MM.1S (cell line): ENCODE data around the gene PRR33.

ENCODE experiments used
- DNase-seq: peaks from one replicate; pipeline ENCODE4 v3.0.0-alpha.2; 2015
- H2AFZ ChIP-seq: fragments of 300-600 bp; sonication (generic); 2 replicates; pipeline ENCODE4 v1.6.0; 2016; ENCODE audit warnings: antibody characterized with exemption, low read length
- H3F3A ChIP-seq: fragments of 300-600 bp; sonication (generic); 2 replicates; pipeline ENCODE4 v1.6.1; 2016; ENCODE audit warnings: mild to moderate bottlenecking, antibody characterized with exemption, low read length, moderate library complexity, mixed read lengths; ENCODE audit not compliant: insufficient read depth
- H3K27ac ChIP-seq: fragments of 300-600 bp; sonication (generic); 2 replicates; pipeline ENCODE4 v1.5.1; 2016; ENCODE audit warnings: mild to moderate bottlenecking, low read length
- H3K27me3 ChIP-seq: fragments of 300-600 bp; sonication (generic); replicated peaks from 2 replicates; pipeline ENCODE4 v1.6.0; 2016; ENCODE audit warnings: low read length; ENCODE audit not compliant: insufficient read depth
- H3K36me3 ChIP-seq: fragments of 300-600 bp; sonication (generic); replicated peaks from 2 replicates; pipeline ENCODE4 v1.6.1; 2016; ENCODE audit warnings: mild to moderate bottlenecking, low read length, mixed read lengths; ENCODE audit not compliant: insufficient read depth
- H3K4me1 ChIP-seq: fragments of 300-600 bp; sonication (generic); 2 replicates; pipeline ENCODE4 v1.6.1; 2016; ENCODE audit warnings: low read length, mixed read lengths
- H3K4me2 ChIP-seq: fragments of 300-600 bp; sonication (generic); 2 replicates; pipeline ENCODE4 v1.6.0; 2016; ENCODE audit warnings: low read depth, low read length
- H3K4me3 ChIP-seq: fragments of 300-600 bp; sonication (generic); 2 replicates; pipeline ENCODE4 v1.5.1; 2016; ENCODE audit warnings: low read length, mixed read lengths
- H3K79me2 ChIP-seq: fragments of 300-600 bp; sonication (generic); 2 replicates; pipeline ENCODE4 v1.6.1; 2016; ENCODE audit warnings: mixed run types, low read length, mixed read lengths
- H3K9ac ChIP-seq: fragments of 300-600 bp; sonication (generic); 2 replicates; pipeline ENCODE4 v1.6.1; 2016; ENCODE audit warnings: low read length, mixed read lengths
- H3K9me2 ChIP-seq: fragments of 300-600 bp; sonication (generic); replicated peaks from 2 replicates; pipeline ENCODE4 v1.6.1; 2016; ENCODE audit warnings: mild to moderate bottlenecking, low read length, mixed read lengths; ENCODE audit not compliant: insufficient read depth
- H3K9me3 ChIP-seq: fragments of 300-600 bp; sonication (generic); replicated peaks from 2 replicates; pipeline ENCODE4 v1.6.1; 2016; ENCODE audit warnings: mild to moderate bottlenecking, low read length, mixed read lengths; ENCODE audit not compliant: insufficient read depth
- H4K20me1 ChIP-seq: fragments of 300-600 bp; sonication (generic); 2 replicates; pipeline ENCODE4 v1.6.1; 2016; ENCODE audit warnings: mild to moderate bottlenecking, low read length, moderate library complexity, mixed read lengths; ENCODE audit not compliant: insufficient read depth
- CTCF ChIP-seq: fragments of 300-600 bp; sonication (generic); IDR thresholded peaks from 2 replicates; pipeline ENCODE4 v1.5.1; 2016; ENCODE audit warnings: antibody characterized with exemption, low read length, mixed read lengths
- EZH2 ChIP-seq: fragments of 300-600 bp; sonication (generic); optimal IDR thresholded peaks from 2 replicates; pipeline ENCODE3; 2017; ENCODE audit warnings: low read depth, mild to moderate bottlenecking, antibody characterized with exemption, low read length, mixed read lengths
- EZH2phosphoT487 ChIP-seq: fragments of 300-600 bp; sonication (generic); IDR thresholded peaks from 2 replicates; pipeline ENCODE4 v1.6.1; 2018; ENCODE audit warnings: antibody characterized with exemption, low read length

Gene PRR33

GRCh38 chr11:1839204-1839923 lies 52.3 kb downstream of the PRR33 start:
- no peaks in the 10 kb centered on the region for H3K36me3 ChIP-seq
- no peak for DNase-seq
- no peak overlapping the region for H3K4me3 ChIP-seq
- H3K27me3 ChIP-seq, result peaks cover 50% of the 10 kb centered on the region
- no peaks in the 10 kb centered on the region for H3K9me3 ChIP-seq
- no peaks in the 10 kb centered on the region for H3K9me2 ChIP-seq
- no peak overlapping the region for H2AFZ ChIP-seq
- no peaks in the 10 kb centered on the region for H4K20me1 ChIP-seq
- no peak overlapping the region for H3K4me2 ChIP-seq
- no peak overlapping the region for H3K27ac ChIP-seq
- no peak overlapping the region for H3K9ac ChIP-seq
- H3K4me1 ChIP-seq, result no peaks in the 10 kb centered on the region
- H3K79me2 ChIP-seq, result no peaks in the 10 kb centered on the region
- H3F3A ChIP-seq, result no peaks in the 10 kb centered on the region
- TF ChIP-seq EZH2phosphoT487, result no peak
- TF ChIP-seq EZH2, result no peak
- TF ChIP-seq CTCF, result no peak

DNA sequence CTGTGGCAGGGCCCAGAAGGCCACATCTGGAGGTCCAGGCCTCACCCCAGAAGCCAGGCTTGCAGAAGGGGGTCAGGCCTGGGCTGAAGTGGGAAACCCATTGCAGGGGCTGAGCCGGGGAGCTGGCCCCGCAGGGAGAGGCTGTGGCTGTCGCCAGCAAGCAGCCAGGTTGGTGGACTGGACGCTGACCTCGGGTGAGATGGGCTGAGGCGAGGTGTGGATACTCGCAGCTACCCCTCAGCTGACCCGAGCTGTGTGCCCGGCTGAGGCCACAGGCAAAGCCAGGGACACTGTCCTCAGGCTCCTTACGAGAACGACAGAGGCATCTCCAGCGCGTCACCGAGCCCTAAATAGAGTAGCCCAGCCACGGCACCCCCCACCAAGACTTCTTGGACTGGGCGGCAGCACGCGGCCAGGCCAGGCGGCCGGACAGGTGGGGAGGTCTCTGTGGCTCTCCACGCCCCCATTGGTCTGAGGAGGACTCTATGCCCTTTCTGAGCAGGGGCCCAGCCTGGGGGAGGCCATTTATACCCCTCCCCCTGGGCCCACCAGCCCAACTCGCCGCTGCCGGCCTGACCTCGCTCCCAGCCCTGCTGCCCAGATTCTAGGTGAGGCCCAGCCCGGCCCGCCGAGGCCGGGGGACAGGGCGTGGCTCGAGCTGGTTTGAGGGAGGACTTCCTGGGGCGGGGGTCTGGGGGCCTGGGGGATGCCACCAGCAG lies 53.1 kb downstream of the PRR33 start, which contains the start of gene TNNI2:
Gene TNNI2, plus strand, starts transcription at position 556 of the 719 bp plus-strand sequence. CDS start 716 bp downstream, outside the sequence.
- Histone ChIP-seq H3K4me2 (no peak within 1 kb of the TSS), H3F3A (no peaks in the 10 kb centered on the region), H3K4me1 (no peaks in the 10 kb centered on the region), H3K27me3 (peaks cover 50% of the 10 kb centered on the region), H3K9ac (no peak within 1 kb of the TSS), H3K9me3 (no peaks in the 10 kb centered on the region), H3K36me3 (no peaks in the 10 kb centered on the region), H3K79me2 (no peaks in the 10 kb centered on the region), H3K4me3 (no peak within 1 kb of the TSS), H3K27ac (no peak within 1 kb of the TSS), H2AFZ (no peak within 1 kb of the TSS), H4K20me1 (no peaks in the 10 kb centered on the region), H3K9me2 (no peaks in the 10 kb centered on the region)
- no peak for DNase-seq
- TF ChIP-seq EZH2 (no peak), EZH2phosphoT487 (no peak), CTCF (no peak)
